ENCODE data around the gene KY. TPM values are rescaled to one million over a fixed set of nuclear protein-coding genes. Genes with fewer than 3 reads are reported as not detected.

Gene KY
- total RNA-seq, 1 donor from 2014 or later, result not detected

GRCh38 chr3:134613006-134613520, 37.8 kb downstream of the KY start:
- Mint-ChIP-seq H3K4me1 (ENCODE audit: low read depth, unreplicated experiment) (peaks cover 3% of the 10 kb centered on the region), H3K27ac (ENCODE audit: unreplicated experiment) (no peak overlapping the region)
- no peak for TF ChIP-seq CTCF (IDR thresholded peaks at IDR 0.05; ENCODE audit: partially characterized antibody, unreplicated experiment)

GRCh38 chr3:134611516-134611915, 39.3 kb downstream of the KY start:
- no peak overlapping the region for H3K27ac Mint-ChIP-seq (ENCODE audit: unreplicated experiment)
- H3K9me3 Mint-ChIP-seq (ENCODE audit: unreplicated experiment), result peaks cover 2% of the 10 kb centered on the region
- H3K36me3 Mint-ChIP-seq (ENCODE audit: unreplicated experiment), result peaks cover 5% of the 10 kb centered on the region
- no peak for DNase-seq
- no peak for TF ChIP-seq CTCF (IDR thresholded peaks at IDR 0.05; ENCODE audit: partially characterized antibody, unreplicated experiment)
- H3K4me3 Mint-ChIP-seq (ENCODE audit: unreplicated experiment), result no peak overlapping the region
- no peaks in the 10 kb centered on the region for H3K27me3 Mint-ChIP-seq (ENCODE audit: unreplicated experiment)
- no peaks in the 10 kb centered on the region for H3K4me1 Mint-ChIP-seq (ENCODE audit: low read depth, unreplicated experiment)

More at GRCh38 chr3:134613006-134613520, 37.8 kb downstream of the KY start:
- Mint-ChIP-seq H3K9me3 (ENCODE audit: unreplicated experiment) (peaks cover 2% of the 10 kb centered on the region), H3K4me3 (ENCODE audit: unreplicated experiment) (no peak overlapping the region), H3K36me3 (ENCODE audit: unreplicated experiment) (peaks cover 5% of the 10 kb centered on the region), H3K27me3 (ENCODE audit: unreplicated experiment) (peaks cover 3% of the 10 kb centered on the region)
- DNase-seq, result no peak

DNA sequence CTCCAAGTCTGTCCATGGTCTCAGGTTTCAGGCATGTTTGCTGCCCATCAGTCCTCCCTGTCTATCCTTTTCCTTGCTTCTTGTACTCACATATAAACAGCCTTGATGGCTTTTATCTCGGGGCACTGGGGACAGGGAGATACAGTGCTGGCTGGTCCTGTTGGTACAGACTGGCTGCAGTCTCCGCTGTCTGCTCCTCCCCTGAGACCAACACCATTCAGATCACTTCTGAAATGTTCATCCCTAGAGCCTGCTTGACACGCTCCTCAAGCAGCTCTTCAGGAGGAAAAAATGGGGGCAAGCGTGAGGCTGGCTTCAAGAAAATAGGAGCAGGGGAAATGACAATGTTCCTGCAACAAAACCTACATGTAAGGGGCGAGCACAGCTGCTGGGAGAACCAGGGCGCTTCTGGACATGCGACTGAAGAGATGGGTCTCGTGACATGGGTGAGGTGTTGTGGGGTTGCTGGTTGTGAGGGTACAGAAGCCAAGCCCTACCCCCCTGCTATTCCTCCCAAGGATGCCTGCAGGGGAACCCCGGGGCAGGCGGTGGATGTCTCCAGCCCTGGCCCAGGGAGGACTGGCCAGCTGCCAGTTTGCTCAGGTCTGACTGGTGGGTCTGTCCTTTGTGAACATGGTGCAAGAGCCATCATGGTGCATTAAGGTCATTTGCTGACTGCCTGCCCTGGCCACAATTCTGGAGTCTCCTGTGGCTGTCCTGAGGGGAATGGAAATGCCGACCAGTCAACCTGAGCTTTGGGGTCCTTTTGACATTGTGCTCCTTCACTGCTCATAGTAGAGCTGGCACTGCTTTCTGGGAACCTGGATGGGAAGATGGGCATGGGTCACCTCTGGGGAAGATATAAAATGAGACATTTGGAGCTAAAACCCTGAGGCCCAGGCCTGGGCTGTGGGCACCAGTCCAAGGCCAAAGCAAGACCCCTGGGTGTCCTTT, 40.1 kb downstream of the KY start:
- Mint-ChIP-seq H3K27ac (ENCODE audit: unreplicated experiment) (no peak overlapping the region), H3K36me3 (ENCODE audit: unreplicated experiment) (peaks cover 5% of the 10 kb centered on the region), H3K4me1 (ENCODE audit: low read depth, unreplicated experiment) (no peaks in the 10 kb centered on the region), H3K9me3 (ENCODE audit: unreplicated experiment) (peaks cover 2% of the 10 kb centered on the region), H3K4me3 (ENCODE audit: unreplicated experiment) (no peak overlapping the region), H3K27me3 (ENCODE audit: unreplicated experiment) (no peaks in the 10 kb centered on the region)
- DNase-seq, result no peak
- TF ChIP-seq CTCF (IDR thresholded peaks at IDR 0.05; ENCODE audit: partially characterized antibody, unreplicated experiment), result no peak

GRCh38 chr3:134609821-134610431, 40.9 kb downstream of the KY start:
- DNase-seq, result no peak
- H3K4me1 Mint-ChIP-seq (ENCODE audit: low read depth, unreplicated experiment), result no peaks in the 10 kb centered on the region
- no peak overlapping the region for H3K27ac Mint-ChIP-seq (ENCODE audit: unreplicated experiment)
- no peak overlapping the region for H3K4me3 Mint-ChIP-seq (ENCODE audit: unreplicated experiment)
- no peak for TF ChIP-seq CTCF (IDR thresholded peaks at IDR 0.05; ENCODE audit: partially characterized antibody, unreplicated experiment)
- H3K9me3 Mint-ChIP-seq (ENCODE audit: unreplicated experiment), result peaks cover 2% of the 10 kb centered on the region
- peaks cover 5% of the 10 kb centered on the region for H3K36me3 Mint-ChIP-seq (ENCODE audit: unreplicated experiment)
- no peaks in the 10 kb centered on the region for H3K27me3 Mint-ChIP-seq (ENCODE audit: unreplicated experiment)
